ENCODE data around the gene VPS8. TPM values are rescaled to one million over a fixed set of nuclear protein-coding genes. Genes with fewer than 3 reads are reported as not detected.

The VPS8 gene
- total and polyA plus RNA-seq, 2 of the 13 experiments (the other 11 are each of a cell fraction or from before 2014, with no cell fraction given) = 14.2 to 35.1 TPM

DNA sequence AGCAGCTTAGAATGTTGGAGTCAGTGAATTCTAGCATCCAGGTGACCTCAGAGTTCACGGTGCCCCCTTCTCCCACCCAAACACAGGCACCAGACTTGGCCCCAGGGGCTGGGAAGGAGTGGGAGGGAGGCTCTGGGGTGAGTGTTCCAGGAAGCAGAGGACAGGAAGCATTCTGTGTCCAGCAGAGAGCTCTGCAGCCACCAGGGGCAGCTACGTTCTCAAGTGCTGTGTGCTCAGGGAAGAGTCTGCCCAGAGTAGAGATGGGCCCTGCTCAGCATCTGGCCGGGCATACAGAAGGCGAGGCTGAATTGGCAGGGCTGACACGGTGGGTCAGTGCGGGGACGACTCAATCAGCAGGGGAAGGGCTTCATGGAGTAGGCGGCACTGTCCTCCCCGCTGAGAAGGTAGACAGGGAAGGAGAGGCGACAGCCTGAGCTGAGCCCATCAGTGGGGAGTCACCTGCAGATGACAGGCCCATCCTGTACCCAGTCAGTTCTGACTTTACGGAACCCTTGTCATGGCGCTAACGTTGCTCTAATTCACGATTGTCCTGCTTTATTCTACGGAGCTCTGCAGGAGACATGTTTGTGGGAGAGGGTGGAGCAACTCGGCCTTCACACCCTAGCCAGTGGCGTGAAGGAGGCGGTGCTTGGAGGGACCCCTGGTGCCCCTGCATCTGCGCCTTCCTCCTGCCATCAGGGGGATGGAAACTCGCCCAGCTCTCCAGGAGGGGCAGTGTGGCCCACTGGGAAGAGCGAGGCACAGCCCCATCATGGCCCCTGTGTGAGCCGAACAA lies 258.7 kb downstream of the VPS8 start (continued):
- peak; percentile 23; the same call in 1 of the 2 replicates for TF ChIP-seq UBTF (CRISPR knock-in tag; IDR thresholded peaks at IDR 0.05)
- no peak for TF ChIP-seq ZSCAN20 (CRISPR knock-in tag; IDR thresholded peaks at IDR 0.05; ENCODE audit: borderline replicate concordance)
- TF ChIP-seq HMGXB4 (CRISPR knock-in tag; IDR thresholded peaks at IDR 0.05; ENCODE audit: borderline replicate concordance in 1 of 2, low read depth in 1 of 2) = 0 out of 4 replicates have a peak, but pooled peaks of 1 of the 2 experiments have one; percentile 31
- peak; percentile 52; the same call in 1 of the 2 replicates for TF ChIP-seq PITX1 (CRISPR knock-in tag; IDR thresholded peaks at IDR 0.05)
- TF ChIP-seq, protein P1, sequence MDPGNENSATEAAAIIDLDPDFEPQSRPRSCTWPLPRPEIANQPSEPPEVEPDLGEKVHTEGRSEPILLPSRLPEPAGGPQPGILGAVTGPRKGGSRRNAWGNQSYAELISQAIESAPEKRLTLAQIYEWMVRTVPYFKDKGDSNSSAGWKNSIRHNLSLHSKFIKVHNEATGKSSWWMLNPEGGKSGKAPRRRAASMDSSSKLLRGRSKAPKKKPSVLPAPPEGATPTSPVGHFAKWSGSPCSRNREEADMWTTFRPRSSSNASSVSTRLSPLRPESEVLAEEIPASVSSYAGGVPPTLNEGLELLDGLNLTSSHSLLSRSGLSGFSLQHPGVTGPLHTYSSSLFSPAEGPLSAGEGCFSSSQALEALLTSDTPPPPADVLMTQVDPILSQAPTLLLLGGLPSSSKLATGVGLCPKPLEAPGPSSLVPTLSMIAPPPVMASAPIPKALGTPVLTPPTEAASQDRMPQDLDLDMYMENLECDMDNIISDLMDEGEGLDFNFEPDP (CRISPR knock-in tag; conservative IDR thresholded peaks at IDR 0.05) = 0 out of 2 replicates have a peak, but pooled peaks have one; percentile 29
- TF ChIP-seq ZNF501 (CRISPR knock-in tag; IDR thresholded peaks at IDR 0.05) = peak; percentile 19; the same call in 1 of the 2 replicates
- TF ChIP-seq SMC3 (IDR thresholded peaks at IDR 0.05; ENCODE audit: low read length) = peak; percentile 24; the same call in 1 of the 2 replicates
- TF ChIP-seq, protein P2, sequence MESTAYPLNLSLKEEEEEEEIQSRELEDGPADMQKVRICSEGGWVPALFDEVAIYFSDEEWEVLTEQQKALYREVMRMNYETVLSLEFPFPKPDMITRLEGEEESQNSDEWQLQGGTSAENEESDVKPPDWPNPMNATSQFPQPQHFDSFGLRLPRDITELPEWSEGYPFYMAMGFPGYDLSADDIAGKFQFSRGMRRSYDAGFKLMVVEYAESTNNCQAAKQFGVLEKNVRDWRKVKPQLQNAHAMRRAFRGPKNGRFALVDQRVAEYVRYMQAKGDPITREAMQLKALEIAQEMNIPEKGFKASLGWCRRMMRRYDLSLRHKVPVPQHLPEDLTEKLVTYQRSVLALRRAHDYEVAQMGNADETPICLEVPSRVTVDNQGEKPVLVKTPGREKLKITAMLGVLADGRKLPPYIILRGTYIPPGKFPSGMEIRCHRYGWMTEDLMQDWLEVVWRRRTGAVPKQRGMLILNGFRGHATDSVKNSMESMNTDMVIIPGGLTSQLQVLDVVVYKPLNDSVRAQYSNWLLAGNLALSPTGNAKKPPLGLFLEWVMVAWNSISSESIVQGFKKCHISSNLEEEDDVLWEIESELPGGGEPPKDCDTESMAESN (CRISPR knock-in tag; conservative IDR thresholded peaks at IDR 0.05) = 0 out of 2 replicates have a peak, but pooled peaks have one; percentile 31
- TF ChIP-seq RAD21 (CRISPR knock-in tag; IDR thresholded peaks at IDR 0.05) = peak; percentile 64
- peak; percentile 19; the same call in 1 of the 2 replicates for TF ChIP-seq NRL (CRISPR knock-in tag; IDR thresholded peaks at IDR 0.05; ENCODE audit: borderline replicate concordance)
- no peak for TF ChIP-seq ISX (CRISPR knock-in tag; conservative IDR thresholded peaks at IDR 0.05)
- TF ChIP-seq TBX2 (CRISPR knock-in tag; IDR thresholded peaks at IDR 0.05; ENCODE audit: borderline replicate concordance) = peak; percentile 36; the same call in 1 of the 2 replicates
- TF ChIP-seq, protein P3, sequence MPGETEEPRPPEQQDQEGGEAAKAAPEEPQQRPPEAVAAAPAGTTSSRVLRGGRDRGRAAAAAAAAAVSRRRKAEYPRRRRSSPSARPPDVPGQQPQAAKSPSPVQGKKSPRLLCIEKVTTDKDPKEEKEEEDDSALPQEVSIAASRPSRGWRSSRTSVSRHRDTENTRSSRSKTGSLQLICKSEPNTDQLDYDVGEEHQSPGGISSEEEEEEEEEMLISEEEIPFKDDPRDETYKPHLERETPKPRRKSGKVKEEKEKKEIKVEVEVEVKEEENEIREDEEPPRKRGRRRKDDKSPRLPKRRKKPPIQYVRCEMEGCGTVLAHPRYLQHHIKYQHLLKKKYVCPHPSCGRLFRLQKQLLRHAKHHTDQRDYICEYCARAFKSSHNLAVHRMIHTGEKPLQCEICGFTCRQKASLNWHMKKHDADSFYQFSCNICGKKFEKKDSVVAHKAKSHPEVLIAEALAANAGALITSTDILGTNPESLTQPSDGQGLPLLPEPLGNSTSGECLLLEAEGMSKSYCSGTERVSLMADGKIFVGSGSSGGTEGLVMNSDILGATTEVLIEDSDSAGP (CRISPR knock-in tag; IDR thresholded peaks at IDR 0.05; ENCODE audit: borderline replicate concordance) = peak; percentile 37; the same call in 1 of the 2 replicates
- TF ChIP-seq MEF2D (CRISPR knock-in tag; IDR thresholded peaks at IDR 0.05) = 0 out of 2 replicates have a peak, but pooled peaks have one; percentile 25
- TF ChIP-seq PHF8 (CRISPR knock-in tag; IDR thresholded peaks at IDR 0.05) = 0 out of 2 replicates have a peak, but pooled peaks have one; percentile 4
- peak; percentile 63 for TF ChIP-seq XRCC5 (optimal IDR thresholded peaks at IDR 0.05; ENCODE audit: low read length)
- peak; percentile 71 for TF ChIP-seq STAG1 (CRISPR knock-in tag; IDR thresholded peaks at IDR 0.05)
- TF ChIP-seq YY1 (IDR thresholded peaks at IDR 0.05; ENCODE audit: insufficient read depth, insufficient replicate concordance, low read depth, low read length) = peak; percentile 38

Measured in HepG2 (cell line).